Caco-2 (cell line): ENCODE measurements around the gene KRT39. TPM values are rescaled to one million over a fixed set of nuclear protein-coding genes. Genes with fewer than 3 reads are reported as not detected.

Source experiments
- BruUV-seq: library from RNA; stranded (reverse); fragments of 400-500 nt; replicated peaks from 2 replicates; lab custom pipeline; 2021; lab: Mats Ljungman, UMichigan
- CTCF ChIA-PET: fragments of 300-600 bp; sonication (Branson Sonifier 250); formaldehyde crosslinking; loops from one replicate; lab custom pipeline; 2022; ENCODE audit warnings: antibody characterized with exemption; lab: Charles Lee
- POLR2A ChIA-PET: fragments of 300-600 bp; sonication (Branson Sonifier 250); formaldehyde crosslinking; loops from one replicate; lab custom pipeline; 2022; ENCODE audit warnings: antibody characterized with exemption; lab: Charles Lee
- DNase-seq, 2 experiments: peaks; one replicate each; pipeline versions ENCODE4 v3.0.0 to v3.0.0-alpha.2; 2020 to 2022
- H3K27me3 ChIP-seq: replicated peaks from 2 replicates; pipeline ENCODE4 v1.6.0; 2011; ENCODE audit warnings: low read length; ENCODE audit not compliant: control insufficient read depth, insufficient read depth
- H3K36me3 ChIP-seq: 2 replicates; pipeline ENCODE4 v1.5.1; 2011; ENCODE audit warnings: low read length; ENCODE audit not compliant: control insufficient read depth, insufficient read depth
- H3K4me1 ChIP-seq: fragments of 250-450 bp; sonication (Bioruptor Pico); 2 replicates; pipeline ENCODE4 v1.5.1; 2020; ENCODE audit warnings: mild to moderate bottlenecking
- H3K4me3 ChIP-seq: 2 replicates; pipeline ENCODE4 v1.5.1; 2011; ENCODE audit warnings: low read depth, mild to moderate bottlenecking, control low read depth, low read length
- H3K9me3 ChIP-seq: fragments of 250-450 bp; sonication (Bioruptor Pico); 2 replicates; pipeline ENCODE4 v1.5.1; 2020; ENCODE audit warnings: mild to moderate bottlenecking, moderate library complexity
- H3K27ac Mint-ChIP-seq: one replicate; pipeline ENCODE4 v1.8.0; 2022; ENCODE audit warnings: mixed read lengths; ENCODE audit not compliant: unreplicated experiment
- H3K27me3 Mint-ChIP-seq: one replicate; pipeline ENCODE4 v1.8.0; 2022; ENCODE audit warnings: mixed read lengths; ENCODE audit not compliant: insufficient read depth, unreplicated experiment
- H3K36me3 Mint-ChIP-seq: one replicate; pipeline ENCODE4 v1.8.0; 2022; ENCODE audit warnings: mild to moderate bottlenecking, mixed read lengths; ENCODE audit not compliant: insufficient read depth, unreplicated experiment
- H3K4me1 Mint-ChIP-seq: one replicate; pipeline ENCODE4 v1.8.0; 2022; ENCODE audit warnings: low read depth, mixed read lengths; ENCODE audit not compliant: unreplicated experiment
- H3K4me3 Mint-ChIP-seq: one replicate; pipeline ENCODE4 v1.8.0; 2022; ENCODE audit warnings: mild to moderate bottlenecking, moderate library complexity, mixed read lengths; ENCODE audit not compliant: unreplicated experiment
- H3K9me3 Mint-ChIP-seq: one replicate; pipeline ENCODE4 v1.8.0; 2022; ENCODE audit warnings: mixed read lengths; ENCODE audit not compliant: unreplicated experiment
- CTCF ChIP-seq, 2 experiments: fragments of 200-600 bp in 1 of 2; IDR thresholded peaks; 1 replicate in 1 of 2; 2 replicates in 1 of 2; pipeline versions ENCODE4 v1.5.1 to v1.8.0; 2011 to 2022; ENCODE audit warnings: antibody characterized with exemption in 1 of 2, control low read depth in 1 of 2, inconsistent platforms in 1 of 2, low read depth in 1 of 2, low read length in 1 of 2, mild to moderate bottlenecking in 1 of 2, moderate library complexity in 1 of 2; ENCODE audit not compliant: insufficient read depth in 1 of 2, severe bottlenecking in 1 of 2, unreplicated experiment in 1 of 2
- intact Hi-C: fragments of 100-400 bp; cut with micrococcal nuclease; formaldehyde crosslinking; loops from one replicate; pipeline ENCODE4 v1.10.0; 2022; ENCODE audit not compliant: unreplicated experiment
- total RNA-seq: library from RNA; stranded (reverse); gene quantifications from 2 replicates; pipeline ENCODE4 v1.2.3, GENCODE V29; 2022

KRT39 gene
- total RNA-seq, 1 experiment from 2014 or later, result not detected

DNA sequence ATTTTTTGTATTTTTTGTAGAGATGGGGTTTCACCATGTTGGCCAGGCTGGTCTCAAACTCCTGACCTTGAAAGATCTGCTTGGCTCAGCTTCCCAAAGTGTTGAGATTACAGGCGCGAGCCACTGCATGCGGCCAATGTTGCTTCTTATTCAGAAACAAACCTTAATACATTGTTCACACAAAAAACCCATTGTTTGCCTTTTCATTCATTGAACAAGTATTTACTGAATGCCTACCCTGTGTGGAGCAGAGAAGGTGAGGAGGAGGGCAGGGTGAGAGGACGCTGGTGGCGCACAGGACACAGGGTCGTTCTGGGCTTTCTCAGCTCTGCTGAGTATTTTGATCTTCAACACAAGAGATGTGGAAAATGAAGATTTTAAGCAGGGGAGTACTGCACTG is 21.3 kb downstream of the KRT39 start:
- no TSS peak for BruUV-seq
- no peak for TF ChIP-seq CTCF (IDR thresholded peaks at IDR 0.05; ENCODE audit: insufficient read depth in 1 of 2, low read depth in 1 of 2, low read length in 1 of 2, severe bottlenecking in 1 of 2, unreplicated experiment in 1 of 2)
- Histone ChIP-seq H3K4me1 (peaks cover 27% of the 10 kb centered on the region), H3K9me3 (no peaks in the 10 kb centered on the region), H3K4me3 (no peak overlapping the region), H3K36me3 (no peaks in the 10 kb centered on the region), H3K27me3 (no peaks in the 10 kb centered on the region)
- no peak for DNase-seq
- Mint-ChIP-seq H3K4me1 (peaks cover 27% of the 10 kb centered on the region), H3K4me3 (no peak overlapping the region), H3K27ac (no peak overlapping the region), H3K27me3 (no peaks in the 10 kb centered on the region), H3K36me3 (peaks cover 5% of the 10 kb centered on the region), H3K9me3 (peaks cover 13% of the 10 kb centered on the region)
- CTCF ChIA-PET, result no interaction called here
- intact Hi-C loops, result no loop called here
- POLR2A ChIA-PET, result no interaction called here

DNA sequence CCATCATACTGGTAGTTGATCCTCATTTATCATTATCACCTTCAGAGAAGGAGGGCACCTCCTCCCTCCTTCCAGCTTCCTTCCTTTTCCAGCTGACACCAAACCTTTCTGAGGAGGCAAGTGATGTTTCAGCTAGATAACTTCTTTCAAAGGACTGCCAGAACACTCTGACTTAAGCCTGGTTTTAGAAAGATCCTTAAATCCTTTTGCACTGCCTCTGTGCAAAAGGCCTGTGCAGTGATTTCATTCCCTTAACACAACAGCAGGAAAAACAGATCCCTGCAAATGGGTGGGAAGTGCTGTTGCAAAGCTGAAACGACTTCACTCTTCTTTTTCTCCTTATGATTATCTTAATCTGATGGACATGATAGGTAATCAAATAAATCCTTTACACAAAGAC is 22.2 kb downstream of the KRT39 start:
- no peaks in the 10 kb centered on the region for H3K27me3 ChIP-seq
- Mint-ChIP-seq H3K4me1 (peaks cover 21% of the 10 kb centered on the region), H3K4me3 (no peak overlapping the region), H3K36me3 (peaks cover 5% of the 10 kb centered on the region), H3K27me3 (no peaks in the 10 kb centered on the region), H3K27ac (no peak overlapping the region), H3K9me3 (peaks cover 13% of the 10 kb centered on the region)
- TF ChIP-seq CTCF (IDR thresholded peaks at IDR 0.05; ENCODE audit: insufficient read depth in 1 of 2, low read depth in 1 of 2, low read length in 1 of 2, severe bottlenecking in 1 of 2, unreplicated experiment in 1 of 2), result no peak
- H3K9me3 ChIP-seq, result no peaks in the 10 kb centered on the region
- no peaks in the 10 kb centered on the region for H3K36me3 ChIP-seq
- no TSS peak for BruUV-seq
- no peak overlapping the region for H3K4me3 ChIP-seq
- POLR2A ChIA-PET, result no interaction called here
- DNase-seq, result no peak
- peaks cover 18% of the 10 kb centered on the region for H3K4me1 ChIP-seq
- CTCF ChIA-PET, result no interaction called here
- intact Hi-C loops, result no loop called here

DNA sequence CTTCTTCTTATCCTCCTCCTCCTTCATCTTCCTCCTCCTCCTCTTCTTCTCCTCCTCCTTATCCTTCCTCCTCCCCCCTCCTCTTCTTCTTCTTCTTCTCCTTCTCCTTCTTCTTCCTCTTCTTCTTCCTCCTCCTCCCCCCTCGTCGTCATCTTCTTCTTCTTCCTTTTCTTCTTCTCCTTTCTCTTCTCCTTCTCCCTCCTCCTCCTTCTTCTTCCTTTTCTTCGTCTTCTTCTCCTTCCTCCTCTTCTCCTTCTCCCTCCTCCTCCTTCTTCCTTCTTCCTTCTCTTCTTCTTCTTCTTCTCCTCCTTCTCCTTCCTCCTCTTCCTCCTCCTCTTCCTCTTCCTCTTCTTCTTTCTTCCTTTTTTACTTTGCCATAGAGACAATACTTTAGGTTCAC is 24.2 kb downstream of the KRT39 start:
- Mint-ChIP-seq H3K27me3 (no peaks in the 10 kb centered on the region), H3K4me3 (no peak overlapping the region), H3K9me3 (peaks cover 13% of the 10 kb centered on the region), H3K4me1 (peaks cover 26% of the 10 kb centered on the region), H3K27ac (no peak overlapping the region), H3K36me3 (peaks cover 11% of the 10 kb centered on the region)
- no peaks in the 10 kb centered on the region for H3K36me3 ChIP-seq
- BruUV-seq, result no TSS peak
- ChIA-PET CTCF (no interaction called here), POLR2A (no interaction called here)
- no peak overlapping the region for H3K4me3 ChIP-seq
- intact Hi-C loops, result no loop called here
- H3K27me3 ChIP-seq, result no peaks in the 10 kb centered on the region
- H3K4me1 ChIP-seq, result peaks cover 20% of the 10 kb centered on the region
- no peak for TF ChIP-seq CTCF (IDR thresholded peaks at IDR 0.05; ENCODE audit: insufficient read depth in 1 of 2, low read depth in 1 of 2, low read length in 1 of 2, severe bottlenecking in 1 of 2, unreplicated experiment in 1 of 2)
- H3K9me3 ChIP-seq, result no peaks in the 10 kb centered on the region
- no peak for DNase-seq
